HG02884 (cell line): Measurements from ENCODE around the gene RETN.
"Not testable (repeated sequence)": the region's sequence is repeated elsewhere in the genome, so short reads cannot be mapped to it uniquely, and the experiment has no call there.

Source experiments
- ATAC-seq: cut with Tn5 transposase; IDR thresholded peaks from one replicate; pipeline ENCODE4 v1.9.1; 2021; ENCODE audit warnings: mild to moderate bottlenecking, moderate library complexity; ENCODE audit not compliant: unreplicated experiment

The RETN gene

GRCh38 chr19:7637374-7638256 is 31.2 kb upstream of the RETN start:
- ATAC-seq = no peak

GRCh38 chr19:7638802-7639465 is 29.9 kb upstream of the RETN start:
- no peak for ATAC-seq

GRCh38 chr19:7639863-7640348 is 28.9 kb upstream of the RETN start:
- no peak for ATAC-seq

- no peak for ATAC-seq
Observed at GRCh38 chr19:7640803-7641202, 28.0 kb upstream of the RETN start.

GRCh38 chr19:7641290-7642276 is 27.3 kb upstream of the RETN start:
- no peak for ATAC-seq

GRCh38 chr19:7642295-7643030 is 26.4 kb upstream of the RETN start:
- no peak for ATAC-seq

GRCh38 chr19:7643031-7643415 is 25.8 kb upstream of the RETN start:
- no peak for ATAC-seq

- ATAC-seq = not testable (repeated sequence)
Observed at GRCh38 chr19:7643629-7644549, 25.0 kb upstream of the RETN start.

GRCh38 chr19:7644550-7644877 is 24.3 kb upstream of the RETN start:
- no peak for ATAC-seq

GRCh38 chr19:7645163-7645562 is 23.7 kb upstream of the RETN start:
- no peak for ATAC-seq

- ATAC-seq = no peak
Observed at GRCh38 chr19:7645656-7646425, 23.0 kb upstream of the RETN start.

- ATAC-seq = no peak
Observed at GRCh38 chr19:7646426-7646700, 22.5 kb upstream of the RETN start.

- no peak for ATAC-seq
Observed at GRCh38 chr19:7647156-7647555, 21.7 kb upstream of the RETN start.

- ATAC-seq = no peak
Observed at GRCh38 chr19:7648265-7649014, 20.4 kb upstream of the RETN start.

GRCh38 chr19:7650148-7650547 is 18.7 kb upstream of the RETN start:
- ATAC-seq = no peak

- no peak for ATAC-seq
Observed at GRCh38 chr19:7652061-7652641, 16.7 kb upstream of the RETN start.

GRCh38 chr19:7654401-7654800 is 14.4 kb upstream of the RETN start:
- no peak for ATAC-seq

- no peak for ATAC-seq
Observed at GRCh38 chr19:7655581-7655980, 13.3 kb upstream of the RETN start.
